Measurements from ENCODE around the gene EEF2.
"Not testable (repeated sequence)": the region's sequence is repeated elsewhere in the genome, so short reads cannot be mapped to it uniquely, and the experiment has no call there.

The EEF2 gene

DNA sequence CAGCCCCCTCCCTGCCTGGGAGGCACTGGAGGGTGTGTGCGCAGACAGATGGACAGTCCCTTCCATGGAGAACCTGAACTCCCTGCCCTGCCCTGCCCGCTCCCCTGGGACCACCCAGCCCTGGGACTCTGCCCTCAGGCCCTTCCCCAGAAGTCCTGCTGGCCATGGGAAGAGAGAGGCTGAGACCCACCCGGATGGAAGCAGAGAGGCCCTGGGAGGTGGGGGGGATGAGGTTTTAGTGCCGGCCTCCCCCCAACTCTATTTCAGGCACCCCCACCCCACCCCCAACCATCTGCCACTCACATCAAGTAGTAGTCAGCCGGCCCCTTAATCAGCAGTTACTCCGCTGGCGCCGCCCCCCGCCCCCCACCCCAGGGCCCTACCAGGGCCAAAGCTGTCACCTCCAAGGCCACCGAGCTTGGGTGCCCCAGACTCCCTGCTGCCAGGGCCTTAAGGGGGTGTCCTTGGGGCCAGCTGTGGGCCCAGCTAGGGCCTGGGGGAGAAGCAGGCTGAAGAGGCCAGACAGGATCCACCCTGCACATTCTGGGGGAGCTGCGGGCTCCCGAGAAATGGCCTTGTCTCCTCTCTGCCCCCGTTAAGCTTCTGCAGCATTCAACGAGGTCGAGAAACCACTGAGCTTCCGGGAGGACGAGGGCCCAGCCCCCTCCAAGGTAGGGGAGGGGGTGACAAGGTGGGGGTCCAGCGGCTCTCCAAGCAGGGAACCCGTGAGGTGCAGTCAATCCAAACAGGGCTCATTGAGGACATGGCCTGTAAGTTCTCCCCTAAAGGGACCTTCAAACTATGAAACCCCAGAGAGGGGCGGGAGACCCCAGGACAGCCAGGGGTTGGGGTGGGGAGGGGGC lies 35.0 kb downstream of the EEF2 start:
- Histone ChIP-seq H3K9ac (peak overlapping the region in 10 of 11 experiments; percentile 48 to 77 (median 66); a peak in 18 of 22 replicates), H3K36me3 (peaks cover 0 to 6% (median 0%) of the 10 kb centered on the region in 11 experiments; a peak in 1 of 22 replicates), H3K9me3 (replicated peaks in 1 of 11) (no peaks in the 10 kb centered on the region), H3K4me3 (peak overlapping the region in 3 of 10 experiments; percentile 25 to 44 (median 26); a peak in 1 of 20 replicates), H3K4me1 (peaks cover 26 to 54% (median 36%) of the 10 kb centered on the region in 10 experiments), H3K27me3 (no peaks in the 10 kb centered on the region), H4K20me1 (peaks cover 0 to 6% (median 0%) of the 10 kb centered on the region in 11 experiments; a peak in 3 of 22 replicates), H3K4me2 (peak overlapping the region; percentile 60 to 93 (median 87)), H3K27ac (peak overlapping the region in 8 of 11 experiments; percentile 33 to 68 (median 61); a peak in 15 of 22 replicates)
- no peak for TF ChIP-seq Cebpa-rat (IDR thresholded peaks at IDR 0.05)

DNA sequence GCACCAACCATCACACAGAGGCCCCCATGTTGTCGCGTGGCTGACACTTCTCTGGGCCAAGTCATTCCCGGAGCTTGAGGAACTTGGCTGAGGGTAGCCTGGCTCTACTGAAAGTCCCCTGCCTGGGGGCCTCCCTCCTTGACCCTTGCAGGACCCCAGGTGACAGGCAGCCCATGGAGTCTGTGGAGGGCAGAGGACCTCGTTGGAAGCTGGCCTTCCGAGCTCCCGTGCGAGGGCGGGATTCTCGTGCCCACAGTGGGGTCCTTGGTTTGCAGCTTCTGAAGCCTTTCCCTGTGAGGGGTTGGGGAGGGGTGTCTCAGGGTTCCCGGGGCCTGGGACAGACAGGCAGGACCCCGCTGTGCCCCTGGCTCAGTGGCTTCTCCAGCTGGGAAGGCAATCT lies 36.0 kb downstream of the EEF2 start:
- Histone ChIP-seq H3K36me3 (no peaks in the 10 kb centered on the region), H3K9ac (no peak overlapping the region), H3K27me3 (no peaks in the 10 kb centered on the region), H3K4me2 (no peak overlapping the region), H3K9me3 (replicated peaks in 1 of 11) (no peaks in the 10 kb centered on the region), H3K4me3 (no peak overlapping the region), H4K20me1 (peaks cover 0 to 5% (median 0%) of the 10 kb centered on the region in 11 experiments; a peak in 3 of 22 replicates), H3K27ac (no peak overlapping the region), H3K4me1 (peaks cover 28 to 62% (median 40%) of the 10 kb centered on the region in 10 experiments)
- TF ChIP-seq Cebpa-rat (IDR thresholded peaks at IDR 0.05) = no peak

DNA sequence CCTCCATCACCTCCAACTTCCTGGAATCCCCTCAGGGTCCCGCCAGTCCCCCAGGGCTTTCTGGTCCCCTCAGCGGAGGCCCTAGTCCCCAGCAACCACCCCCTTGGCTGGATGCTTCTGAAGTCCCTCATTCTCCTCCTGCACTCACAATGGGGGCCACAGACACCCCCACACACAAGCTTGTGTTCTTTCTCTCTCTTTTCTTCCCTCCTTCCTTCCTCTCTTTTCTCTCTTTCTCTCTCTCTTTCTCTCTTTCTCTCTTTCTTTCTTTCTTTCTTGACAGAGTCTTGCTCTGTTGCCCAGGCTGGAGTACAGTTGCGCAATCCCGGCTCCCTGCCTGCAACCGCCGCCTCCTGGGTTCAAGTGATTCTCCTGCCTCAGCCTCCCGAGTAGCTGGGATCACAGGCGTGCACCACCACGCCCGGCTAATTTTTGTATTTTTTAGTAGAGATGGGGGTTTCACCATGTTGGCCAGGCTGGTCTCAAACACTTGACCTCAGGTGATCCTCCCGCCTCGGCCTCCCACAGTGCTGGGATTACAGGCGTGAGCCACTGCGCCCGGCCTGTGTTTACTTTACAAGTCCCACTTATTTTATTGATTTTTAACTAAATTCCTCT lies 37.8 kb downstream of the EEF2 start:
- H4K20me1 ChIP-seq; H3K4me3 ChIP-seq; H3K9ac ChIP-seq; H3K9me3 ChIP-seq (replicated peaks in 1 of 11); H3K4me2 ChIP-seq; H3K36me3 ChIP-seq; H3K27me3 ChIP-seq; H3K27ac ChIP-seq: not testable (repeated sequence)
- H3K4me1 ChIP-seq = peaks cover 33 to 68% (median 42%) of the 10 kb centered on the region in 10 experiments
- TF ChIP-seq Cebpa-rat (IDR thresholded peaks at IDR 0.05) = peak in 10 of 11 experiments; percentile 26 to 86 (median 50); a peak in 13 of 22 replicates

DNA sequence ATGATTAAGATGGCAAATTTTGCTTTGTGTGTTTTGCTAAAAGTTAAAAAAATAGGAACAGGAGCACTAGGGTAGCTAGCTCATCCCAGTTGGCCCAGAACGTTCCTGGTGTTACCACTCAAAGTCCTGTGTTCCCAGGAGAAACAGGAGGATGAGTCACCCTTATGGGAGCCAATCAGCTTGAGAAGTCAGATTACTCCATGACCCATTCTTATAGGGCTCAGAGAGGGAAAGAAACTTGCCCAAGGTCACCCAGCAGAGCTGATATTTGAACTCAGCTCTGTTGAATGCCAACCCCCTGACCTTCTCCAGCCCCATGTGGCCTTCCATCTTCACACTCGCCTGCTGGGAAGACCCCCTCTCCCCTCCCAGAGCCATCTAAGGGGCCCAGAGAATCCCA lies 39.4 kb downstream of the EEF2 start:
- Histone ChIP-seq H3K36me3 (no peaks in the 10 kb centered on the region), H3K4me1 (peaks cover 17 to 52% (median 27%) of the 10 kb centered on the region in 10 experiments), H3K9me3 (replicated peaks in 1 of 11) (no peaks in the 10 kb centered on the region), H3K4me3 (no peak overlapping the region), H3K27ac (no peak overlapping the region), H3K27me3 (no peaks in the 10 kb centered on the region), H4K20me1 (no peaks in the 10 kb centered on the region), H3K9ac (no peak overlapping the region), H3K4me2 (no peak overlapping the region)
- no peak for TF ChIP-seq Cebpa-rat (IDR thresholded peaks at IDR 0.05)

DNA sequence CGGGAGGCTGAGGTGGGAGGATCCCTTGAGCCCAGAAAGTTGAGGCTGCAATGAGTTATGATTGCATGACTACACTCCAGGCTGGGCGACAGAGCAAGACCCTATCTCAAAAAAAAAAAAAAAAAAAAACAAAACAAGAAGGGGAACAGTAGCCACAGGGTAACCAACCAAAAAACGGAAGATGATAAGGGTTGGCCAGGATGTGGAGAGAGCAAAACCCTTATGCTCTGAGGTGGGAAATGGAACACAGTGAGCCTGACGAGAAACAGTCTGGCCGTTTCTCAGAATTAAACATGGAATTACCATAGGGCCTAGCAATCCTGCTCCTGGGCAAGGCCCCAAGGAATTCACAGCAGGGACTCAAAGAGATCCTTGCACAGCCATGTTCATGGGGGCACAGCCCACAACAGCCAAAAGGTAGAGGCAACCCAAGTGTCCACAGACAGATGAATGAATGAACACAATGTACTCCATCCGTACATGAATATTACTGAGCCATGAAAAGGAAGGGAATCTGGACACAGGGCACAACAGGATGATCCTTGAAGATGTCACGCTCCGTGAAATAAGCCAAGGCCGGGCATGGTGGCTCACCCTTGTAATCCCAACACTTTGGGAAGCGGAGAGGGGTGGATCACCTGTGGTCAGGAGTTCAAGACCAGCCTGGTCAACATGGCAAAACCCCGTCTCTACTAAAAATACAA lies 41.1 kb downstream of the EEF2 start:
- TF ChIP-seq Cebpa-rat (IDR thresholded peaks at IDR 0.05) = no peak
- Histone ChIP-seq H3K27me3 (no peaks in the 10 kb centered on the region), H3K4me1 (peaks cover 7 to 36% (median 16%) of the 10 kb centered on the region in 10 experiments)

DNA sequence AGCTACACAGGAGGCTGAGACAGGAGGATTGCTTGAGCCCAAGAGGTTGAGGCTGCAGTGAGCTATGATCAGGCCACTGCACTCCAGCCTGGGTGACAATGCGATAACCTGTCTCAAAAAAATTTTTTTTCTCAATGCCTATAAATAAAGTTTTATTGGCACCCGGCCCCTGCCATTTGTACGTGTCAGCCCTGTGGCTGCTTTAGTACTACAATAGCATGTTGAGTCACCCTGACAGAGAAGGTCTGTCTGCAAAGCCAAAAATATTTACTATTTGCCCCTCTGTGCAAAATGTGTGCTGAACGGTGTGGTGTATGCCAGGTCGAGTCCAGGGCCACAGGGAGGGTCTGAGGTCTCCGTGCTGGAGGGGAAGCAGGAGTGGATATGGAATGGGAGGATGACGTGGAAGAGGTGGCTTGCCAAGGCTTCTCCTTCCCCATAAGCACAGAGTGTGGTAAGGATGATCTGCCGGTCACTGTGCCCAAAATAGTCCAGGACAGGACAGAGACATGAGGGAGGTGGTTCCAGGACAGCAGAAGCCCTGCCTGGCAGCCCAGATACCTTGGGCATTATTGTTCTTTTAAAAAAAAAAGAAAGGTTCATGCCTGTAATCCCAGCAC lies 42.4 kb downstream of the EEF2 start:
- Histone ChIP-seq H3K4me3 (no peak overlapping the region), H3K9ac (no peak overlapping the region), H3K27ac (no peak overlapping the region), H3K36me3 (no peaks in the 10 kb centered on the region), H3K4me2 (no peak overlapping the region), H4K20me1 (no peaks in the 10 kb centered on the region), H3K9me3 (replicated peaks in 1 of 11) (no peaks in the 10 kb centered on the region), H3K4me1 (peaks cover 7 to 36% (median 16%) of the 10 kb centered on the region in 10 experiments), H3K27me3 (no peaks in the 10 kb centered on the region)
- no peak for TF ChIP-seq Cebpa-rat (IDR thresholded peaks at IDR 0.05)

More for the DNA sequence above, 41.1 kb downstream of the EEF2 start:
- Histone ChIP-seq H3K4me2 (peak overlapping the region; percentile 26 to 85 (median 58); a peak in 20 of 22 replicates), H3K4me3 (no peak overlapping the region), H4K20me1 (no peaks in the 10 kb centered on the region), H3K27ac (peak overlapping the region in 7 of 11 experiments; percentile 19 to 61 (median 56); a peak in 14 of 22 replicates), H3K9me3 (replicated peaks in 1 of 11) (no peaks in the 10 kb centered on the region), H3K9ac (peak overlapping the region in 4 of 11 experiments; percentile 16 to 42 (median 37); a peak in 3 of 22 replicates), H3K36me3 (no peaks in the 10 kb centered on the region)

DNA sequence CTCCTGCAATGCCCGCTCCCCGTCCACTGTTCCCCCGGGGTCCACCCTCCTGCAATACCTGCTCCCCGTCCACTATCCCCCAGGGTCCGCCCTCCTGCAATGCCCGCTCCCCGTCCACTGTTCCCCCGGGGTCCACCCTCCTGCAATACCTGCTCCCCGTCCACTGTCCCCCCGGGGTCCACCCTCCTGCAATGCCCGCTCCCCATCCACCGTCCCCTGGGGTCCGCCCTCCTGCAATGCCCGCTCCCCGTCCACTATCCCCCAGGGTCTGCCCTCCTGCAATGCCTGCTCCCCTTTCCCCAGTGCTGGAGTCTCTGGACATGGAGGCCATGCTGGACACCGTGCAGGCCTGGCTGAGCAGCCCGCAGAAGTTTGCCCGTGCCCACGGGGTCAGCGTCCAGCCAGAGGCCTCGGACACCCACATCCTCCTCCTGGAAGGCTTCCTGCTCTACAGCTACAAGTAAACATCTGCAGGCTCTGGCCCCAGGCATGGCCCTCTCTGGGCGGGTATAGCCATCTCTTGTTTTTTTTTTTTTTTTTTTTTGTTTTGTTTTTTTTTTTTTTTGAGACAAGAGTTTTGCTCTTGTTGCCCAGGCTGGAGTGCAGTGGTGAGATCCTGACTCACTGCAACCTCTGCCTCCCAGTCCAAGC lies 46.8 kb downstream of the EEF2 start:
- not testable (repeated sequence) for H3K9ac ChIP-seq; H3K9me3 ChIP-seq (replicated peaks in 1 of 11); H3K27ac ChIP-seq; H3K4me2 ChIP-seq; H3K36me3 ChIP-seq; H3K4me3 ChIP-seq; H3K4me1 ChIP-seq; H4K20me1 ChIP-seq
- peaks cover 24 to 37% (median 35%) of the 10 kb centered on the region in 11 experiments for H3K27me3 ChIP-seq

Data from BLaER1 treated with 17β-estradiol and CSF1 and Interleukin-3, amounts not matched to agents 10 nM and 100 nM (cell line).